ENCODE results near the gene ILDR1. TPM values are rescaled to one million over a fixed set of nuclear protein-coding genes. Genes with fewer than 3 reads are reported as not detected.

Gene ILDR1
- total RNA-seq, 2 donors from 2014 or later, result not detected

DNA sequence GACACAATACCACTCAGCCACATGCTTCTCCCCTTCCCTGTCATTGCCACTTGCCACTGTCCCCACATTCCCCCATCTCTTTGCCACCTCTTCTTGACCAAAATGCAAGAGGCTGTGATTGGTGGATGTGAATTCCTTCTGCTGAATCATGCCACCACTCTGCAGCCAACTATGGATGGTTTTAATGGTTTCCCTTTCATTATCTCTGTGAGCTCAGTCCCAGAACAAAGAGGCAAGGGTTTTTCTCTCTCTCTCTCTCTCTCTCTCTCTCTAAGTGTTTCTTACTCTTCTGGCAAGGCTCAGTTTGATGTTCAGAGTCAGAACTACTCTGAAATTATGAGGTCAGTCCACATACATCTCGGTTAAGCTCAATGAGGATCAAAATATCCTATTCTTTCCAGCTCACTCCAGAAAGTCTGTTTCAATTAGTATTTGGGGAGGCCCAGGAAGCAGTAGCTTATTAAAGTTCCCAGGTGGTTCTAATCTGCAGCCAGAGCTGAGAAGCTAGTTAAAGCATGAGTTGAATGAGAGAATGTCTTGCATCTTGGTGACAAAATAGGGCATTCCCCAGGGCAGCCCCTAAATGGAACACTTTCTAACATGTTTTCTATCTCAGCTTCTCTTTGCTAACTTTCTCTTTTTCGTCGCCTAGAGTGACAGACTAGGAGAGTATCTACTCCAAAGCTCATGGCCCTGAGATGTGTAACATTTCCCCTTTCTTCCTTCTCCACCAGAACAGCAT is 8.5 kb upstream of the ILDR1 start:
- Mint-ChIP-seq H3K9me3 (peaks cover 1 to 15% of the 10 kb centered on the region in 2 donors), H3K36me3 (peaks cover 2 to 6% of the 10 kb centered on the region in 2 donors), H3K27ac (peak overlapping the region in 1 of 2 donors; percentile 36)
- DNase-seq (ENCODE audit: low spot score in 2 of 2) (no peak), ATAC-seq (peak; percentile 83 to 94)

DNA sequence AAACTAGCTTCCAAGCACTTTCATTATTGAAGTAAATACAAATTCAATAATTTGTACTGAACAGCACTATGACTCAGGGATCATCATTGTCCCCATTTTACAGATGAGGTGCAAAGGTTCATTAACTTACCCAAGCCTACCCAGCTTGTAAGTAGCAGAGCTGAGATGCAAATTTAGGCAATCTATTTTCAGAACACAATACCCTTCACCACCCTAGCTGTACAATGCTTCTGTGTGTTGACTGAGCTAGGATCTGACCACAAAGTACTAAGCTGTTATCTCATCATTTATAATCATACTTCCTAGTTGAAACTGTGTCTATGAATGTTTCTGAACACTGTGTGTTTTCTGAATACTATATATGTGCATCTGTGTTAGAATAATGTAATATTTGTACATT is 3.2 kb upstream of the ILDR1 start:
- H3K9me3 Mint-ChIP-seq, result peaks cover 0 to under 1% of the 10 kb centered on the region in 2 donors
- H3K27ac Mint-ChIP-seq, result no peak overlapping the region
- H3K36me3 Mint-ChIP-seq, result no peaks in the 10 kb centered on the region
- no peak for ATAC-seq
- no peak for DNase-seq (ENCODE audit: low spot score in 2 of 2)

GRCh38 chr3:122024800-122025199 is 2.8 kb upstream of the ILDR1 start:
- H3K9me3 Mint-ChIP-seq, result no peaks in the 10 kb centered on the region
- ATAC-seq (no peak), DNase-seq (ENCODE audit: low spot score in 2 of 2) (no peak)
- no peaks in the 10 kb centered on the region for H3K36me3 Mint-ChIP-seq
- H3K27ac Mint-ChIP-seq, result no peak overlapping the region

- DNase-seq (ENCODE audit: low spot score in 2 of 2), result no peak
- H3K9me3 Mint-ChIP-seq, result no peaks in the 10 kb centered on the region
Observed at GRCh38 chr3:122023335-122023910, 1.4 kb upstream of the ILDR1 start.

GRCh38 chr3:122021037-122021436 is 1.0 kb downstream of the ILDR1 start:
- H3K36me3 Mint-ChIP-seq, result peaks cover 0 to 3% of the 10 kb centered on the region in 2 donors
- H3K27ac Mint-ChIP-seq, result no peak overlapping the region
- H3K9me3 Mint-ChIP-seq, result peaks cover 0 to 2% of the 10 kb centered on the region in 2 donors
- ATAC-seq (no peak), DNase-seq (ENCODE audit: low spot score in 2 of 2) (no peak)

More at GRCh38 chr3:122023335-122023910, 1.4 kb upstream of the ILDR1 start:
- no peak for ATAC-seq
- no peaks in the 10 kb centered on the region for H3K36me3 Mint-ChIP-seq
- no peak overlapping the region for H3K27ac Mint-ChIP-seq

GRCh38 chr3:122019493-122019892 is 2.6 kb downstream of the ILDR1 start:
- Mint-ChIP-seq H3K27ac (no peak overlapping the region), H3K36me3 (peaks cover 0 to 7% of the 10 kb centered on the region in 2 donors), H3K9me3 (peaks cover 0 to 6% of the 10 kb centered on the region in 2 donors)
- no peak for ATAC-seq
- no peak for DNase-seq (ENCODE audit: low spot score in 2 of 2)

- Mint-ChIP-seq H3K36me3 (peaks cover 0 to 7% of the 10 kb centered on the region in 2 donors), H3K9me3 (peaks cover 0 to 6% of the 10 kb centered on the region in 2 donors), H3K27ac (no peak overlapping the region)
- ATAC-seq, result peak; percentile 86 to 99
- DNase-seq (ENCODE audit: low spot score in 2 of 2), result peak in 1 of 2 donors; percentile 31
Observed at GRCh38 chr3:122014741-122015140, 7.3 kb downstream of the ILDR1 start.

GRCh38 chr3:122013448-122013925 is 8.6 kb downstream of the ILDR1 start:
- ATAC-seq (no peak), DNase-seq (ENCODE audit: low spot score in 2 of 2) (no peak)
- peaks cover 0 to 7% of the 10 kb centered on the region in 2 donors for H3K36me3 Mint-ChIP-seq
- H3K9me3 Mint-ChIP-seq, result peaks cover 0 to 6% of the 10 kb centered on the region in 2 donors
- no peak overlapping the region for H3K27ac Mint-ChIP-seq

- DNase-seq (ENCODE audit: low spot score in 2 of 2) (no peak), ATAC-seq (no peak)
- H3K36me3 Mint-ChIP-seq, result peaks cover 0 to 7% of the 10 kb centered on the region in 2 donors
- no peak overlapping the region for H3K27ac Mint-ChIP-seq
- peaks cover 0 to 6% of the 10 kb centered on the region in 2 donors for H3K9me3 Mint-ChIP-seq
Observed at GRCh38 chr3:122012821-122013220, 9.2 kb downstream of the ILDR1 start.

DNA sequence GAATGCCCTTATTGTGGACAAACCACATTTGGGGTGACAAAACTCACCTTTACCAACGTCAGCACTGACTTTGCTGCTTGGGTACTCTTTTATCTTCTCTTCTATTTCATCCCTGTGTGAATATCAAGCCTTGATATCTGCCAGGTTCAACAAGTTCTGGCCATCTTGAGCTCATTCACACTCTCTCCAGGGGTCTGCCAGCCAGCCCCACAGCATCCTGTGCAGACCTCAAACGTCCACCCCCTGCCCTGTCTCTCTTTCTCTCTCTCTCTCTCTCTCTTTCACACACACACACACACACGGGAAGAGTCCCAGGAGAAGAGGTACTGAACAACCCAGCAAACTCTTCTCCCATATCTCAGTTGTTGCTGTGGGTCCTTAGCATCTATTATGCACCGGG is 10.7 kb downstream of the ILDR1 start:
- DNase-seq (ENCODE audit: low spot score in 2 of 2) (no peak), ATAC-seq (no peak)
- Mint-ChIP-seq H3K36me3 (peaks cover 0 to 7% of the 10 kb centered on the region in 2 donors), H3K27ac (no peak overlapping the region), H3K9me3 (peaks cover 0 to 6% of the 10 kb centered on the region in 2 donors)

- Mint-ChIP-seq H3K36me3 (no peaks in the 10 kb centered on the region), H3K27ac (no peak overlapping the region), H3K9me3 (no peaks in the 10 kb centered on the region)
- ATAC-seq (no peak), DNase-seq (ENCODE audit: low spot score in 2 of 2) (no peak)
Observed at GRCh38 chr3:122010506-122010905, 11.5 kb downstream of the ILDR1 start.

DNA sequence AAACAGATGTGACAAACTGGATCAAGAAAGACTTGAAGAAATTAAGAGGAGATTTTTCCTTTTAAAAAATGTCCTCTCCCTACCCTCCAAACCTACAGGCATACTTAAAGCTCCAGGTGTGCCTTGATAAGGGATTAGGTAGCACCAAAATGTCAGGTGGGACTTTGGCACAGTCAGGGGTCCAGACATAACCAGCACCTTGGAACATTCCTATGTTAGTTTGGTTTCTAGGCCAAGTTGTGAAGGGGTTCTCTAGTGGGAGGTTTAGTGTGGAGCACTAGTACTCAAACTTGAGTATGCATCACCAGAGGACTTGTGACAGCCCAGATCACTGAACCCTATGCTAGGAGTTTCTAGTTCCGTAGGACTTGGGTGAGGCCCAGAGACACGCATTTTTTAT is 13.9 kb downstream of the ILDR1 start:
- Mint-ChIP-seq H3K27ac (no peak overlapping the region), H3K36me3 (no peaks in the 10 kb centered on the region), H3K9me3 (no peaks in the 10 kb centered on the region)
- ATAC-seq (no peak), DNase-seq (ENCODE audit: low spot score in 2 of 2) (no peak)

GRCh38 chr3:122006267-122006666 is 15.8 kb downstream of the ILDR1 start:
- no peak for DNase-seq (ENCODE audit: low spot score in 2 of 2)
- Mint-ChIP-seq H3K9me3 (no peaks in the 10 kb centered on the region), H3K27ac (no peak overlapping the region), H3K36me3 (no peaks in the 10 kb centered on the region)
- no peak for ATAC-seq

- no peak for DNase-seq (ENCODE audit: low spot score in 2 of 2)
- H3K36me3 Mint-ChIP-seq, result no peaks in the 10 kb centered on the region
- H3K9me3 Mint-ChIP-seq, result no peaks in the 10 kb centered on the region
- H3K27ac Mint-ChIP-seq, result no peak overlapping the region
- no peak for ATAC-seq
Observed at GRCh38 chr3:122004991-122005565, 17.0 kb downstream of the ILDR1 start.

DNA sequence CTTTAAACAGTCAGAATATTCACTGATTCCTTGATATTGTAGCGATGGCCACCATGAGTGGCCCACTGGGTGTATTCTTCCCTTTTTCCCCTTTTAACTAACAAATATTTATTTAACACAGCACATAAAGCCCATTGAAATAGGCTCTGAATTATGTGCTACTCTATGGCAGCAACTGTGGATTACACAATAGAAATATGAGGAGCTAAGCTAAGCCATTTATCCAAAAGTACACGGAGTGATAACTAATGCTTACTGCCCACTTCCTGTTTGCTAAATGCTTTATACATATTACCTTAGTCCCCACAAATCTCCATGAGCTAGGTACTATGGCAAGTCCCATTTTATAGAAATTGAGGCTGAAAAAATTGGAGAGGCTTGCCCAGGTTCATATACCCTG is 17.9 kb downstream of the ILDR1 start:
- Mint-ChIP-seq H3K27ac (no peak overlapping the region), H3K9me3 (no peaks in the 10 kb centered on the region)
- ATAC-seq, result no peak

GRCh38 chr3:122003606-122004005 is 18.4 kb downstream of the ILDR1 start:
- ATAC-seq (no peak), DNase-seq (ENCODE audit: low spot score in 2 of 2) (no peak)
- Mint-ChIP-seq H3K9me3 (no peaks in the 10 kb centered on the region), H3K36me3 (no peaks in the 10 kb centered on the region), H3K27ac (no peak overlapping the region)

More for the DNA sequence above, 17.9 kb downstream of the ILDR1 start:
- DNase-seq (ENCODE audit: low spot score in 2 of 2), result no peak
- no peaks in the 10 kb centered on the region for H3K36me3 Mint-ChIP-seq

DNA sequence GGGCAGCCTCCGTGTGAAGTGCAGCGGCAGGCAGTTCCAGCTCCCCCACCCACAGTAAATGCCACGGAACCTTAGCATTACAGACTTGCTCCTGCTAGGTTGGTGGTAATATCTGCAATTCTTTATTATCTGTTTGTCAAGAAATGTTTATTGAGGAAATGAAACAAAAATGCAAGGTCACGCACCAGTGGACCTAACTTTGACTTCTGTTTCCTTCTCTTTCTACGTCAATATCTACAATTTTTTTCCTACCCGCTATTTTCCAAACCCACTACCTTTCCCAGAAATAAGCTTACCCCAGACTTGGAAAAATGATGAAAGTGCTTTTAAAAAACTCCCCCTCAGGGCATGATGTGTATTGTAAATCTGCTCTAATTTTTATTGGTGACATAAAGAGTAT is 18.9 kb downstream of the ILDR1 start:
- no peak overlapping the region for H3K27ac Mint-ChIP-seq
- H3K36me3 Mint-ChIP-seq, result no peaks in the 10 kb centered on the region
- DNase-seq (ENCODE audit: low spot score in 2 of 2) (no peak), ATAC-seq (no peak)
- H3K9me3 Mint-ChIP-seq, result no peaks in the 10 kb centered on the region
